Colonic mucosa (tissue), 4 donors: ENCODE results near the gene LRRN3. TPM values are rescaled to one million over a fixed set of nuclear protein-coding genes. Genes with fewer than 3 reads are reported as not detected.

ENCODE experiments used
- DNase-seq: peaks from one replicate; pipeline ENCODE4 v3.0.0-alpha.2; 2020
- H3K27ac ChIP-seq: fragments of 200-600 bp; one replicate; pipeline ENCODE4 v1.8.0; 2021
- H3K27me3 ChIP-seq: fragments of 200-600 bp; one replicate; pipeline ENCODE4 v1.8.0; 2021
- H3K36me3 ChIP-seq: fragments of 200-600 bp; one replicate; pipeline ENCODE4 v1.8.0; 2021
- H3K4me1 ChIP-seq: fragments of 200-600 bp; one replicate; pipeline ENCODE4 v1.8.0; 2021; ENCODE audit warnings: mild to moderate bottlenecking
- H3K4me3 ChIP-seq: fragments of 200-600 bp; one replicate; pipeline ENCODE4 v1.8.0; 2021
- H3K9ac ChIP-seq, 2 donors: one replicate each; pipeline ENCODE4 v1.7.0; 2013; ENCODE audit warnings: control low read depth in 2 of 2, low read depth in 2 of 2, low read length in 2 of 2
- H3K9me3 ChIP-seq: fragments of 200-600 bp; one replicate; pipeline ENCODE4 v1.8.0; 2021
- intact Hi-C: fragments of 100-400 bp; cut with DNase I; formaldehyde crosslinking; loops from one replicate; pipeline ENCODE4 v1.14.1; 2022
- total RNA-seq, 2 donors: library from RNA; stranded (reverse); fragmentation: NEBNext Ultra II Directional in 1 of 2; extraction: Animal tissue kit (Norgen Biotek cat#: 25700) in 1 of 2; gene quantifications; one replicate each; pipeline ENCODE4 v1.2.1, GENCODE V29; 2021
- TF ChIP-seq, protein P1 (sequence below): fragments of 200-600 bp; IDR thresholded peaks from one replicate; pipeline ENCODE4 v1.8.0; 2022; ENCODE audit warnings: antibody characterized with exemption, mild to moderate bottlenecking
- donor health status: healthy.
- donor health status: DM: no; HTN: no; CAD: no.
- donor health status: DM: no; HTN: no; CAD: no.

Gene LRRN3
- total RNA-seq, 2 donors from 2014 or later = 0.35 to 0.42 TPM

DNA sequence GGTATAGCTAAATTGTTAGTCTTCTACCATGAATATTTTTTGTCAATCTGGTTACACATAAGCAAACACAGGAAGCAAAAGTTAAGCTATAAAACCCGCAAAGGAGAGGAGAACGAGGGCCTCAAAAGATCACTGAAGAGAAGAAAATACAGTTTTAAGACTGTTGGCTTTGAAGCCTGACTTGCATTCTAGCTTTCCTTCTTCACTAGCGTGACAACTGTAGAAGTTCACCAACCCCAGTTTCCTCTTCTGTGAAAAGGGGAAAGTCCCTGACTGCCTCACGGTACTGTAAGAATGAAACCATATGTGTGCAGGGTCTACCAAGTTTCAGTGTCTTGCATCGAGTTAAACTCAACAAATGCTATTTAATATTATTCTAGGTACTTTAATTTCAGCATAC is 7.5 kb upstream of the LRRN3 start:
- H3K36me3 ChIP-seq = no peaks in the 10 kb centered on the region
- TF ChIP-seq, protein P1, sequence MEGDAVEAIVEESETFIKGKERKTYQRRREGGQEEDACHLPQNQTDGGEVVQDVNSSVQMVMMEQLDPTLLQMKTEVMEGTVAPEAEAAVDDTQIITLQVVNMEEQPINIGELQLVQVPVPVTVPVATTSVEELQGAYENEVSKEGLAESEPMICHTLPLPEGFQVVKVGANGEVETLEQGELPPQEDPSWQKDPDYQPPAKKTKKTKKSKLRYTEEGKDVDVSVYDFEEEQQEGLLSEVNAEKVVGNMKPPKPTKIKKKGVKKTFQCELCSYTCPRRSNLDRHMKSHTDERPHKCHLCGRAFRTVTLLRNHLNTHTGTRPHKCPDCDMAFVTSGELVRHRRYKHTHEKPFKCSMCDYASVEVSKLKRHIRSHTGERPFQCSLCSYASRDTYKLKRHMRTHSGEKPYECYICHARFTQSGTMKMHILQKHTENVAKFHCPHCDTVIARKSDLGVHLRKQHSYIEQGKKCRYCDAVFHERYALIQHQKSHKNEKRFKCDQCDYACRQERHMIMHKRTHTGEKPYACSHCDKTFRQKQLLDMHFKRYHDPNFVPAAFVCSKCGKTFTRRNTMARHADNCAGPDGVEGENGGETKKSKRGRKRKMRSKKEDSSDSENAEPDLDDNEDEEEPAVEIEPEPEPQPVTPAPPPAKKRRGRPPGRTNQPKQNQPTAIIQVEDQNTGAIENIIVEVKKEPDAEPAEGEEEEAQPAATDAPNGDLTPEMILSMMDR = no peak
- H3K27me3 ChIP-seq = no peaks in the 10 kb centered on the region
- H3K4me3 ChIP-seq = no peak overlapping the region
- no peak for DNase-seq
- no peak overlapping the region for H3K27ac ChIP-seq
- H3K4me1 ChIP-seq = no peaks in the 10 kb centered on the region
- no peaks in the 10 kb centered on the region for H3K9me3 ChIP-seq
- intact Hi-C loops = no loop called here
- no peak overlapping the region for H3K9ac ChIP-seq

DNA sequence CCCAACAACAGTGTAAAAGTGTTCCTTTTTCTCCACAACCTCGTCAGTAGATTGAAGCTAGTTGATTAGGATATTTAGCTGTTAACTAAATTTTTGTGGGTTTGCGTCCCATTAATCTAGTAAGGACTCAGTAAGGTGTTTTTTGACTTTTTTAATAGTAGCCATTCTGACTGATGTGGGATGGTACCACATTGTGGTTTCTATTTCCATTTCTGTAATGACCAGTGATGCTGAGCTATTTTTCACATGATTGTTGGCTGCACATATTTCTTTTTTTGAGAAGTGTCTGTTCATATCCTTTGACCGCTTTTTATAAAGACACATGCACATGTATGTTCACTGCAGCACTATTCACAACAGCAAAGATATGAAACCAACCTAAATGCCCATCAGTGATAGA is 5.6 kb upstream of the LRRN3 start:
- Histone ChIP-seq H3K4me1 (no peaks in the 10 kb centered on the region), H3K4me3 (no peak overlapping the region), H3K27ac (no peak overlapping the region), H3K9ac (no peak overlapping the region), H3K36me3 (no peaks in the 10 kb centered on the region), H3K27me3 (no peaks in the 10 kb centered on the region), H3K9me3 (no peaks in the 10 kb centered on the region)
- intact Hi-C loops = no loop called here
- DNase-seq = no peak
- TF ChIP-seq, protein P1 = no peak

DNA sequence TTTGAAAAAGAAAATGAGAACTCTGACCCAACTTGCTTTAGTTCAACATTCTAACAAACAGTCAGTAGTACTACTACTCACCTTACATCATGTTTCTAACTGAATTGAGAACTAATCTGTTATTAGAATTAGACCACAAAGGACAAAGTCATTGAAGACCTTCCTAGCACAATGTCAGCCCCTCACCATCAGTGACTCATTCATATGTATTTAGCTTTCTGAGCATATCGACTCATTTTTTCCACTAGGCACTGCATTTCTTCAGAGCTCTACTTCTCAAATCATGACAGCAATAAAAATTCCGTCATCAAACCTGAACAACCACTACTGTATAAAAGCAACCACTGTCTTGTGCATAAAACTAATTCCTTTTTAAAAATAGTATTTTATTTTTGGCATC is 4.4 kb upstream of the LRRN3 start:
- Histone ChIP-seq H3K36me3 (no peaks in the 10 kb centered on the region), H3K4me1 (no peaks in the 10 kb centered on the region), H3K27ac (no peak overlapping the region), H3K4me3 (no peak overlapping the region), H3K27me3 (no peaks in the 10 kb centered on the region), H3K9me3 (no peaks in the 10 kb centered on the region), H3K9ac (no peak overlapping the region)
- DNase-seq = no peak
- intact Hi-C loops = no loop called here
- TF ChIP-seq, protein P1 = no peak

DNA sequence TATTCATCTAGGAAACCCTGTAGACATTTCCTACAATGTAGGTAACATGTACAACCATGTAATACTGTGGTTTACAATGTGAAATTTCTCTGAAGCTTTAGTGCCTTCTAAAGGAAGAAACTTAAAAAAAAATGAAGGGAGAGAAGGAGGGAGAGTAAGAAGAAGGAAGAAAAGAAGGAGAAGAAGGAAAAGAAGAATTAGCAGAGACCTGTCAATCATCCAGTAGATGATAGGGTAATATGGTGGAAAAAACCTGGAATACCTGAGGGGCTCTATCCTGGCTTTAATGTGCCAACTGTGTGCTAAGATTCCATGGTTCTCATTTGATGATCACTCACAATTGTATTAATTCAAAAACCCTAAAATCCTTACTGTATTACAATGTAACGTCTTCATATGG is 2.6 kb upstream of the LRRN3 start:
- intact Hi-C loops = no loop called here
- Histone ChIP-seq H3K27me3 (no peaks in the 10 kb centered on the region), H3K4me1 (no peaks in the 10 kb centered on the region)

DNA sequence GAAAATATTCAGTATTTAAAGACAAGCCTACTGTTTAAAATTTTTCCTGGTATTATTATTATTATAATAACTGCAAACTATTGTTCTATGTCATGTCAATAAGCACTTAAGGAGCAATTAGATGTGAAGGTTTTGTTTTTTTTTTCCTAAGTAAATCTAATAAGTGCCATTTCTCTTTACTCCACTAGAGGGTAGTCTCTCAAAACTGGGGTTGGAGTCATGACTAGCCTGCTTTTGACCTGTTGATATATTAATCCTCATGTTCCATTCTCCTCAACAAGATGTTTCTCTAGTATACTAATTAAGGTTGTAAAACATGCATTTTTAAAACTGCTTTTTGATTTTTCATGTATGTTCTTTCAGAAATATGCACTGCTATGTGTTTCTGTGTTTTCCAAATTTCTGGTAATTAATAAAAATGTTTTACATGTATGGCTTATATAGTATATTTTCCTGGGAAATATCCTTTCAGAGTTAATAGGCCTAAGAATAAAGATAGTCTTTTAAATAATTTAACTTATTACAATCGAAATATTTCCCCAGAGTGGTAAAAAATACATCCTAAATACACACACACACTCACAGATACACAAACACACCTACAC is 1.0 kb upstream of the LRRN3 start:
- no peaks in the 10 kb centered on the region for H3K27me3 ChIP-seq
- intact Hi-C loops = loop anchor here (5.0 to 10.0 kb wide), 2 partner anchors 395 to 642 kb away; no protein-coding TSS in a partner anchor
- DNase-seq = no peak
- H3K9ac ChIP-seq = no peak overlapping the region
- H3K36me3 ChIP-seq = no peaks in the 10 kb centered on the region
- TF ChIP-seq, protein P1 = peak; percentile 78
- H3K27ac ChIP-seq = no peak overlapping the region
- H3K4me1 ChIP-seq = no peaks in the 10 kb centered on the region
- H3K4me3 ChIP-seq = no peak overlapping the region
- no peaks in the 10 kb centered on the region for H3K9me3 ChIP-seq

More for the DNA sequence above, 2.6 kb upstream of the LRRN3 start:
- DNase-seq = no peak
- Histone ChIP-seq H3K4me3 (no peak overlapping the region), H3K36me3 (no peaks in the 10 kb centered on the region), H3K27ac (no peak overlapping the region), H3K9ac (no peak overlapping the region), H3K9me3 (no peaks in the 10 kb centered on the region)
- TF ChIP-seq, protein P1 = no peak
